ENCODE data around the gene MTIF3.
A peak's percentile ranks its signal among the peaks of the same experiment; 100 is the strongest.

Gene MTIF3

GRCh38 chr13:27449936-27450828 is at the start of gene MTIF3:
MTIF3 (minus strand) TSS chr13:27450564; CDS start chr13:27440448, 10,116 bp downstream.
- peak; percentile 97 to 98 for DNase-seq

- DNase-seq = no peak
These were observed 47.3 kb upstream of the MTIF3 start for GRCh38 chr13:27497563-27498230.

GRCh38 chr13:27496536-27497273 is 46.3 kb upstream of the MTIF3 start:
- DNase-seq = no peak

- no peak for DNase-seq
These were observed 45.6 kb upstream of the MTIF3 start for GRCh38 chr13:27496006-27496405.

GRCh38 chr13:27495551-27495950 is 45.2 kb upstream of the MTIF3 start:
- no peak for DNase-seq

DNA sequence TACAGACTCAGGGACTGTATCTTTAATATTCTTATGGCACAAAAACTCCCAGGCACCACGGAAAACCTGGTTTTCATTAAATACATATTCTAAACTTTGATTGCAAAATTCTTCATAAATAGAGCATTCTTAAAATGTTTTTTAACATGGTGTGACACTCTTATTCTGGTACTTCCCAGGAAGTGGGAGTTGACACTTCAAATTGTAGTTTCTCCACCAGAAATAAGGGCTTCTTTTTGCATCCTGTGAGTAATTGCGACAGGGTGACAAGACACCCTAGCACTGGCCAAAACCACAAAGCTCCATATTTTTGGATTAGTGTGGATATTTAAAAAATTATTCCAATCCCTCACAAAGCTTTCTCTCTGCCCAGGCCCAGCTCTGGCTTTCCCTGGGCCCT is 43.6 kb upstream of the MTIF3 start:
- DNase-seq = no peak

DNA sequence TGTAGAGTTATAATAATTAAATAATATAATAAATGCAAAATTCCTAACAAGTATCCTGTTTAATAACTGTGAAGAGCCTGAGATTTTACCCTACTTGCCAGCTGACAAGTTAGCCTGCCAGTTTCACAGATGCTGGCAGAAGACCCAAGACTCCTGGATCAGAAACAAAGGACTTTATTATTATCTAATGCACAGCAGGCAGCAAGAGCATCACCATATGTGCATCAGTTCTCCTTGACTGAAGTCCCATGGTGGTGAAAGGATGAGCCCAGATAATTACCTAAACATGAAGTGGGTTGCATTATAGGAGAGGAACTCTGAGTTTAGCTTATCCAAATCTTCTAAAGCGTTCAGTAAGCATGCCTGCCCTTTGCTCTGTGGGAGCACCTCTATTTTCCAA is 39.1 kb upstream of the MTIF3 start:
- DNase-seq = no peak

GRCh38 chr13:27487776-27488175 is 37.4 kb upstream of the MTIF3 start:
- DNase-seq = no peak

- DNase-seq = no peak
These were observed 33.1 kb upstream of the MTIF3 start for GRCh38 chr13:27483421-27483820.

GRCh38 chr13:27482983-27483382 is 32.6 kb upstream of the MTIF3 start:
- no peak for DNase-seq

DNA sequence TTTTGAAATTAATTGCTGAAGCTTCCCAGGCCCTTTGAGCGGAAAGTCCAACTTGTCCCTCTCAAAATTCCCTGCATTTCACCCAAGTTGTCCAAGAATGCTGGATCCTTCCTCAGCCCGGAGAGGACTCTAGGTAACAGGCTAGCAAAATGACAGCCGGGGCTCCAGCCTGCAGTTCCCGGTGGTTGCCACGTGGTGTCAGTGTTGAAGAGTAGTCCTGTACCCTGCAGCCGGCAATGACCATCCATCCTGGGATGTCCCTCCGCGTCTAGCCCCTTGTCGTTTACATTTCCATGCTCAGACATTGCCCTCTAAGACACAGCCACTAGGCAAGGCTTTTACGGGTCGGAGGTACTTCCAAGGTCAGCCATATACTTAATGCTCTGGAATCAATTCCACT is 31.4 kb upstream of the MTIF3 start:
- DNase-seq = no peak

DNA sequence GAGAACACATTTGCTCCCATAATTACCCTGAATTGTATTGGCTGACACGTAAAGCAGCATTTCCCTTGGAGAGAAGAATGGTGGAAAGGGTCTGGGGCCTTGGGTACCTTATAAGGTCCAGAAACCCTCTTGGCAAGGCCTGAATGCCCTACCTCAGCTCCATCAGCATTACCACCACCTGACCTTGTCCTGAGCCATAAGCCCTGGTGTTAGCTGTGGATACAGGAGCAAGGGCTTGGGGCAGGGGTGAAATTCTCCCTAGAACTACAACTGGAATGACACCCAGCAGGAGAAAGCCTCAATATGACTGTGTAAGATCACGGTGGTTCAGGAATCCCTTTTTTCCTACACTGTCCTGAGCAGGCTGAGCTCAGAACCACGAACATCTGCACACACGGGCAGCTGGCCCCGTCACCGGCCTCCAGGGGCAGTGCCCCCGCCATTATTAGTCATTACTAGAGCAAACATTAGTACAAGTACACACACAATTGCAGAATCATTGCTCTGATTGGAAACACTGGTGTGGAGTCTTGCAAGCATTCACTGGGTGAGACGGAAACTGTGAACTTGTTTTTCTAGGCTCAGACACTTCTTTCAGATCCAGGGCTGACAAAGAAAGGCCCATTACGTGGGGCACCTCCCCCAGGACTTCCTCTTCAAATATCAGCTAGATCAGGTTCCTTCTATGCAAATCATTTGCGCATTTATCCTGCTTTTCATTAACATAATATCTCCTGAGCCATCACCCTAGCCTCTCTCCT is 26.8 kb upstream of the MTIF3 start:
- DNase-seq = no peak

GRCh38 chr13:27474751-27475268 is 24.4 kb upstream of the MTIF3 start:
- no peak for DNase-seq

DNA sequence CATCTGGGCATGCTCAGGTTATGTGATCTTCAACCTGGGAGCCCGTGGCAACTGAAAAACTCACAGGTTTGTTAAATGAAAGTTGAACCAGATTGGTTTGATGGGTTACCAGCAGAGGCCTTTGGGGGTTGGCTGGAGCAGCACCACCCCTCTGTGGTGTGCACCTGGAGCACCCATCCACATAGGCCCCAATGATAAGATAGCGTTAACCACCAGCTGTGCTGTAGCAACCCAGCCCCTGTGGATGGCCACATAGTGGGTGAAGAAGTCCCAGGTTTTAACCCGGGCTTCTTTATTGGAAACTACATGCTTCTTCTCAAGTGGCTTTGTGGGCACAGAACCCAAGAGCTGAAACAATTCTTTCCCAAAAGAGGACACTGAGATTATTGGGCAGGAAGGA is 22.6 kb upstream of the MTIF3 start:
- no peak for DNase-seq

GRCh38 chr13:27472441-27472840 is 22.1 kb upstream of the MTIF3 start:
- DNase-seq = no peak

DNA sequence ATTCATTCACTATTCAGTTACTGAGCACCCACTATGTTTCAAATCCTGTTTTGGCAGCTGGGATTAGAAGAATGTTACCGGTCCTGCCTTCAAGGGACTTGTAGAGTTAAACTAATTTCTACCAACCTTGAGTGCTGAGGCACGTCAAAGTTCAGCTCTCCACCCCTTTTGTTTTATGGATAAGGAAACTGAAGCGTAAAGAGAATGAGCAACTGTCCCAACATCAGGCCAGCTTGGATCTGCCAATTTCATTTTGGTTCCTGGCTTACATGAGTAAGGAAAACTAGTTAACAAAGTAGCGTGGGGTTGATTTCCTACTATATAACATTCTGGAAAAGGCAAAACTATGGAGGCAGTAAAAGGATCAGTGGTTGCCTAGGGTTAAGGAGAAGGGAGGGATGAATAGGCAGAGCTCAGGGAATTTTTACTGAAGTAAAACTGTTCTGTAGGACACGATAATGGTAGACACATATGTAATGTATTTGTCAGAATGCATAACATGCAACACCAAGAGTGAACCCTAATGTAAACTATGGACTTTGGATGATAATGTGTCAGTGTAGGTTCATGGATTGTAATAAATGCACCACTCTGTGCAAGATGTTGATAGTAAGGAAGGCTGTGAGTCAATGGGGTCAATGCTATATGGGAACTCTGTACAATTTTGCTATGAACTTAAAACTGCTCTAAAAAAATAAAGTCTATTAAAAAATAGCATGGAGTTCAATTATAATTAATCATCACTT is 19.9 kb upstream of the MTIF3 start:
- DNase-seq = no peak

DNA sequence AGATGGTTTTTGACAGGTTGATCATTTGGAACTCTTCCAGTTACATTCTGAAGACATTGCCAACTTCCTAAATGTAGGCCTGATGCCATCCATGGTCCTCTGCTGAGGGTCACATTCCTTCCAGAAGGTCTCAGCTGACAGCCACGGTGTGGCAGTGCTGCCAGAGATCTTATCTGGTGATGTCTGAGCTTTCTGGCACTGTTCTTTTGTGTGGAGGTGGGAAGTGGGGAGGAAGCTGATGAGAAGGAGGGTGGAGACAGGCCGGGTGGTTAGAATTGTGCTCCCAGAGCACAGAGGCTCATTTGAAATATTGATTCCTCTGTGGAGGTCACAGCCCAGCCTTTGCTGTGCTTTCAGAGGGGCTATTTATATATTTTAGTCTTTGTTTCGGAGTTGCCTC is 16.1 kb upstream of the MTIF3 start:
- no peak for DNase-seq

DNA sequence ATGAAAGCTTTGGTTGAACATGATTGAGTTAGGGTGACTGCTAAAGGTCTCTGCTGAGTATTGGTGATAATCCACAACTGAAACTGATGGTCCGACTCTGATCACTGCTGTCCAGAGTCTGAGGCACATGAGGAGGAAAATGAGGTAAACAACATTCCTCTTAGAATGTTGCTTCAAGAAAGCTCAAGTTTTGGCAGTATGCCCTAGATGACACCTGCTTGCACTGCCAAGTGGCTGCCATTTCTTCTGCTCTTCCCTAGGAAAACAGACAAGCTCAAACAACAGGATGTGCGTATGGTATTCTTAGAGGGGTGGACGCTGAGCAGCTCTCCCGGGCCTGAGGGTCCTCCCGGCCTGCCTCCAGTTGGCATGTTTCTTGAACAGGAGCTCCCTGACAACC is 15.2 kb upstream of the MTIF3 start:
- DNase-seq = no peak

DNA sequence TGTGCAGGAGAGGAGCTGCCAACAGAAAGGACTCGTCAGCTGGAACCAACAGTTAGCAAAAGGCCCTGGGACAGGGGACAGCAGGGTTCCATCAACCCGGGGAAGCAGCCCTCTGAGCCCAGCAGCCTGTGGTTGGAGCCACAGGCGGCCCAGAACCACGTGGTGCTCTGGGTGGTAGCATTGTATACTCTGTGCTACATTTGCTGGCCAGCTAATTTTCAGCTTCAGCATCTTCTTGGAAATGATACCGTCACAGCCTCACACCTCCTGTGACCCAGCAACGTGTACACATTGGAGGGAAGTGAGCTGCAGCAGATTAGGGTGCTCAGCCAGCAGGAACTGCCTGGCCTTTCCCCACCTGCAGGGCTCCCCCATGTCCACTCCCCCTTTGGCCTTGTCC is 13.1 kb upstream of the MTIF3 start:
- no peak for DNase-seq

DNA sequence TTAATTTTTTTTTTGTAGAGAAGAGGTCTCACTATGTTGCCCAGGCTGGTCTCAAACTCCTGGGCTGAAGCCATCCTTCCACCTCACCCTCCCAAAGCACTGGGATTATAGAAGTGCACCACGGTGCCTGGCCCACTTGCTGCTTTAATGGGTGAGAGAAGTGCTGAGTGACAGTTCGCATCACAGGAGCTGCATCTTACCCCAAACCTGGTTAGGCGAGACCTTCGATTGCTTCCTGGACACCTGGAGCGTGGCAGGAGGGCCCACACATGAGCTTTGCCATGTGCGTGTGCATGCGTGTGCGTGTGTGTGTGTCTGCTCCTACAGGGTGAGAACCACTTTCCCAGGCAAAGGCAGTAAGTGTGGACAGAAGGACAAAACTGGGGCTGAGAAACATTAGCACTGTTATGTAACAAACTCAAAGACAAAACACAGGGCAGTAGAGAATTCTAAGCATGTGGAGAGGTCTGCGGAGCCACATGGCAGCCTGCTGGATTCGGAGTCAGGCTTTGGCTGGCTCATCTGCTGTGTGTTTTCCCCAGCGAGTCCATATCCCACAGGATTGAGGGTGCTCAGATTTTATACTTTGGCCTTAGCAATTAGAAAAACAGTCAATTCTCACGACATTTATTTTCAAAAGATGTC is 11.7 kb upstream of the MTIF3 start:
- no peak for DNase-seq

GRCh38 chr13:27455331-27455855 is 5.0 kb upstream of the MTIF3 start:
- DNase-seq = no peak

Data from activated CD4-positive, alpha-beta T cell treated with anti-CD3 and anti-CD28 coated beads for 4 hours (primary cell).